ENCODE results near the gene UNC80. TPM values are rescaled to one million over a fixed set of nuclear protein-coding genes. Genes with fewer than 3 reads are reported as not detected.

Gene UNC80
- total and polyA plus RNA-seq, 2 of the 13 experiments (the other 11 are each of a cell fraction or from before 2014, with no cell fraction given): not detected

- TF ChIP-seq, protein P1, sequence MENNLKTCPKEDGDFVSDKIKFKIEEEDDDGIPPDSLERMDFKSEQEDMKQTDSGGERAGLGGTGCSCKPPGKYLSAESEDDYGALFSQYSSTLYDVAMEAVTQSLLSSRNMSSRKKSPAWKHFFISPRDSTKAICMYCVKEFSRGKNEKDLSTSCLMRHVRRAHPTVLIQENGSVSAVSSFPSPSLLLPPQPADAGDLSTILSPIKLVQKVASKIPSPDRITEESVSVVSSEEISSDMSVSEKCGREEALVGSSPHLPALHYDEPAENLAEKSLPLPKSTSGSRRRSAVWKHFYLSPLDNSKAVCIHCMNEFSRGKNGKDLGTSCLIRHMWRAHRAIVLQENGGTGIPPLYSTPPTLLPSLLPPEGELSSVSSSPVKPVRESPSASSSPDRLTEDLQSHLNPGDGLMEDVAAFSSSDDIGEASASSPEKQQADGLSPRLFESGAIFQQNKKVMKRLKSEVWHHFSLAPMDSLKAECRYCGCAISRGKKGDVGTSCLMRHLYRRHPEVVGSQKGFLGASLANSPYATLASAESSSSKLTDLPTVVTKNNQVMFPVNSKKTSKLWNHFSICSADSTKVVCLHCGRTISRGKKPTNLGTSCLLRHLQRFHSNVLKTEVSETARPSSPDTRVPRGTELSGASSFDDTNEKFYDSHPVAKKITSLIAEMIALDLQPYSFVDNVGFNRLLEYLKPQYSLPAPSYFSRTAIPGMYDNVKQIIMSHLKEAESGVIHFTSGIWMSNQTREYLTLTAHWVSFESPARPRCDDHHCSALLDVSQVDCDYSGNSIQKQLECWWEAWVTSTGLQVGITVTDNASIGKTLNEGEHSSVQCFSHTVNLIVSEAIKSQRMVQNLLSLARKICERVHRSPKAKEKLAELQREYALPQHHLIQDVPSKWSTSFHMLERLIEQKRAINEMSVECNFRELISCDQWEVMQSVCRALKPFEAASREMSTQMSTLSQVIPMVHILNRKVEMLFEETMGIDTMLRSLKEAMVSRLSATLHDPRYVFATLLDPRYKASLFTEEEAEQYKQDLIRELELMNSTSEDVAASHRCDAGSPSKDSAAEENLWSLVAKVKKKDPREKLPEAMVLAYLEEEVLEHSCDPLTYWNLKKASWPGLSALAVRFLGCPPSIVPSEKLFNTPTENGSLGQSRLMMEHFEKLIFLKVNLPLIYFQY (CRISPR knock-in tag; IDR thresholded peaks at IDR 0.05; ENCODE audit: borderline replicate concordance): peak; percentile 45; the same call in 1 of the 2 replicates
- TF ChIP-seq CBFB (CRISPR knock-in tag; IDR thresholded peaks at IDR 0.05) (peak; percentile 69), ZIK1 (CRISPR knock-in tag; IDR thresholded peaks at IDR 0.05; ENCODE audit: borderline replicate concordance, low read depth) (no peak; the same call in 1 of the 2 replicates), ZFP36L1 (CRISPR knock-in tag; IDR thresholded peaks at IDR 0.05) (no peak), ZBTB43 (CRISPR knock-in tag; conservative IDR thresholded peaks at IDR 0.05) (peak; percentile 52; the same call in 1 of the 2 replicates), ZFP37 (CRISPR knock-in tag; IDR thresholded peaks at IDR 0.05; ENCODE audit: borderline replicate concordance) (0 out of 2 replicates have a peak, but pooled peaks have one; percentile 12), POLR2AphosphoS5 (IDR thresholded peaks at IDR 0.05; ENCODE audit: low read depth, low read length) (peak; percentile 90), ZNF256 (CRISPR knock-in tag; conservative IDR thresholded peaks at IDR 0.05) (0 out of 2 replicates have a peak, but pooled peaks have one; percentile 39), ZNF333 (CRISPR knock-in tag; IDR thresholded peaks at IDR 0.05; ENCODE audit: borderline replicate concordance) (peak; percentile 62; the same call in 1 of the 2 replicates), TRIM22 (IDR thresholded peaks at IDR 0.05) (no peak), ZNF790 (CRISPR knock-in tag; IDR thresholded peaks at IDR 0.05; ENCODE audit: borderline replicate concordance) (no peak), ZNF816 (CRISPR knock-in tag; IDR thresholded peaks at IDR 0.05; ENCODE audit: borderline replicate concordance) (no peak), ZNF496 (CRISPR knock-in tag; IDR thresholded peaks at IDR 0.05; ENCODE audit: insufficient replicate concordance) (no peak), ZC3H13 (CRISPR knock-in tag; IDR thresholded peaks at IDR 0.05) (no peak; the same call in 1 of the 2 replicates), DR1 (CRISPR knock-in tag; IDR thresholded peaks at IDR 0.05) (peak; percentile 78), SSRP1 (CRISPR knock-in tag; IDR thresholded peaks at IDR 0.05) (no peak)
- TF ChIP-seq, protein P2, sequence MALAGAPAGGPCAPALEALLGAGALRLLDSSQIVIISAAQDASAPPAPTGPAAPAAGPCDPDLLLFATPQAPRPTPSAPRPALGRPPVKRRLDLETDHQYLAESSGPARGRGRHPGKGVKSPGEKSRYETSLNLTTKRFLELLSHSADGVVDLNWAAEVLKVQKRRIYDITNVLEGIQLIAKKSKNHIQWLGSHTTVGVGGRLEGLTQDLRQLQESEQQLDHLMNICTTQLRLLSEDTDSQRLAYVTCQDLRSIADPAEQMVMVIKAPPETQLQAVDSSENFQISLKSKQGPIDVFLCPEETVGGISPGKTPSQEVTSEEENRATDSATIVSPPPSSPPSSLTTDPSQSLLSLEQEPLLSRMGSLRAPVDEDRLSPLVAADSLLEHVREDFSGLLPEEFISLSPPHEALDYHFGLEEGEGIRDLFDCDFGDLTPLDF (CRISPR knock-in tag; IDR thresholded peaks at IDR 0.05): peak; percentile 92
- TF ChIP-seq, protein P3, sequence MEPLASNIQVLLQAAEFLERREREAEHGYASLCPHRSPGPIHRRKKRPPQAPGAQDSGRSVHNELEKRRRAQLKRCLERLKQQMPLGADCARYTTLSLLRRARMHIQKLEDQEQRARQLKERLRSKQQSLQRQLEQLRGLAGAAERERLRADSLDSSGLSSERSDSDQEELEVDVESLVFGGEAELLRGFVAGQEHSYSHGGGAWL (CRISPR knock-in tag; IDR thresholded peaks at IDR 0.05): peak; percentile 69; the same call in 1 of the 2 replicates
Observed at GRCh38 chr2:210002158-210003157, 230.8 kb downstream of the UNC80 start, which contains the start of gene RPE (continued).
